Stimulated activated CD4-positive, alpha-beta T cell treated with anti-CD3 and anti-CD28 coated beads, Interleukin-12 subunit alpha, Interleukin-12 subunit beta, amount 100 ng/mL, for 48 hours (primary cell): Measurements from ENCODE around the gene CXXC5.
"Not testable (repeated sequence)": the region's sequence is repeated elsewhere in the genome, so short reads cannot be mapped to it uniquely, and the experiment has no call there.

Source experiments
- DNase-seq, 3 donors: peaks; one replicate each; pipeline ENCODE4 v3.0.0-alpha.2; 2020; ENCODE audit warnings: low read depth in 2 of 3, low spot score in 1 of 3

CXXC5 gene

GRCh38 chr5:139710319-139711066, 62.3 kb downstream of the CXXC5 start:
- DNase-seq, result peak in 1 of 3 donors; percentile 26

GRCh38 chr5:139711067-139711905, 63.1 kb downstream of the CXXC5 start:
- DNase-seq, result peak; percentile 28 to 49 (median 29)

- no peak for DNase-seq
Observed at GRCh38 chr5:139711906-139712224, 63.7 kb downstream of the CXXC5 start.

GRCh38 chr5:139712412-139712811, 64.3 kb downstream of the CXXC5 start:
- DNase-seq, result no peak

- DNase-seq, result not testable (repeated sequence)
Observed at GRCh38 chr5:139713898-139714297, 65.7 kb downstream of the CXXC5 start.

GRCh38 chr5:139717221-139717620, 69.1 kb downstream of the CXXC5 start:
- no peak for DNase-seq

GRCh38 chr5:139718403-139718802, 70.3 kb downstream of the CXXC5 start:
- not testable (repeated sequence) for DNase-seq

- DNase-seq, result not testable (repeated sequence)
Observed at GRCh38 chr5:139719970-139720369, 71.8 kb downstream of the CXXC5 start.

GRCh38 chr5:139723986-139724587, 75.9 kb downstream of the CXXC5 start:
- DNase-seq, result no peak

- DNase-seq, result no peak
Observed at GRCh38 chr5:139725073-139725830, 77.1 kb downstream of the CXXC5 start.

- DNase-seq, result no peak
Observed at GRCh38 chr5:139726248-139726647, 78.1 kb downstream of the CXXC5 start.

- DNase-seq, result not testable (repeated sequence)
Observed at GRCh38 chr5:139727615-139728014, 79.5 kb downstream of the CXXC5 start.

- no peak for DNase-seq
Observed at GRCh38 chr5:139731281-139731680, 83.1 kb downstream of the CXXC5 start.

GRCh38 chr5:139732019-139732418, 83.9 kb downstream of the CXXC5 start:
- no peak for DNase-seq

- DNase-seq, result no peak
Observed at GRCh38 chr5:139733010-139733688, 85.0 kb downstream of the CXXC5 start.
